ENCODE results near the gene FARP1.

FARP1 gene

GRCh38 chr13:98176777-98177608 lies 34.1 kb downstream of the FARP1 start, which contains the start of gene RNF113B:
RNF113B (minus strand) TSS chr13:98177269; CDS start chr13:98177236, 33 bp downstream.
- DNase-seq, result no peak

DNA sequence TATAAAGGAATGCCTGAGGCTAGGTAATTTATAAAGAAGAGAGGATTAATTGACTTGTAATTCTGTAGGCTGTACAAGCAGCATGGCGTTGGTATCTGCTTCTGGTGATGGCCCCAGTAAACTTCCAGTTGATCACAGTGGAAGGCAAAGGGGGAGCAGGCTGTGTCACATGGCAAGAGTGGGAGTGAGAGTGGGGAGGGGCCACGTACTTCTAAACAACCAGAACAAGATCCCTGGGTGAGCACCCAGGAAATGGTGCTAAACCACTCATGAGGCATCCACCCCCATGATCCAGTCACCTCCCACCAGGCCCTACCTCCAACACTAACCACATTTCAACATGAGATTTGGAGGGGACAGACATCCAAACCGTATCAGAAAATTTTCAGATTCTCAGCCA lies 37.2 kb downstream of the FARP1 start:
- no peak for DNase-seq

DNA sequence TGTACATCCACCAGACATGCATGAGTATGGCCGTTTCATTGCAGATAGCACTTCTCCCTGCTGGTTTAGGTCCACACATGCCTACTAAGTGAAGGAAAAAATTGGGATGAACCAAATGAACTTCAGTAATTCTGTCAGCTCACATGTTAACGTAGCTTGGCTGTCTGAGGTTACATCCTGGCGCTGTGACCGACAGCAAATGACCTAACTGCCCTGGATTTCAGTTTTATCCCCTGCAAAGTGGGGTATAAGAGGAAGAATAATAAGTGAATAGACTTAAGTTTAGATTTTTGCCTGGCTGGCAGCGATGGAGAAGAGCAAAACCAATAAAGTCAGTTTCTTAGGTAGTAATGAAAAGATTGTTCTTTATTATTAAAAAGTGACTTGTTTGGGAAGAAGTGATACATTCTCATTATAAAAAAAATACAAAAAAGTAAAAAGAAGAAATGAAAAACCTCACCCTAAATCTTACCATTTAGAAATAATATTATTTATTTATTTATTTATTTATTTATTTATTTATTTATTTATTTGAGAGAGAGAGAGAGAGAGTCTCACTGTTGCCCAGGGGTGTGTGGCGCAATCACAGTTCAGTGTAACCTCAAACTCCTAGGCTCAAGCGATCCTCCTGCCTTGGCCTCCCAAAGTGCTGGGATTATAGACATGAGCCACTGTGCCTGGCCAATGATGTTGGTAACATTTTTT lies 38.4 kb downstream of the FARP1 start:
- no peak for DNase-seq

- DNase-seq, result no peak
These were observed 39.3 kb downstream of the FARP1 start for GRCh38 chr13:98182153-98182552.

DNA sequence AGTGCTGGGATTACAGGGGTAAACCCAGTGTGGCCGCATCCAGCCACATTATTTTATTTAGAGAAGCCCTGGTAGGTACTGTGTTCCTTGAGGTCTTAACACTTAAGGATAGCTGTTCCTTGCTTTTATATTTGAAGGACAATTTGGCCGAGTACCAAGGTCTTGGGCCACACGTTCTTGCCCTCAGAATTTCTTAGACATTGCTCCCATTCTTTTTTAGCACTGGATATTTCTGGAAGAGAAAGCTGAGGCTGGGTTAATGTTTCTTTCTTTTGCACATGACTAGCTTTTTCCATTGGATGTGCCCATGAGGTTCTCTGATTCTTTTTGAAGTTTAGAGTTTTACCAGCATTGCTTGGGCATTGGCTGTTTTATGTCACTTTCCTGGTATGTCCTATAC lies 39.7 kb downstream of the FARP1 start:
- DNase-seq, result no peak

DNA sequence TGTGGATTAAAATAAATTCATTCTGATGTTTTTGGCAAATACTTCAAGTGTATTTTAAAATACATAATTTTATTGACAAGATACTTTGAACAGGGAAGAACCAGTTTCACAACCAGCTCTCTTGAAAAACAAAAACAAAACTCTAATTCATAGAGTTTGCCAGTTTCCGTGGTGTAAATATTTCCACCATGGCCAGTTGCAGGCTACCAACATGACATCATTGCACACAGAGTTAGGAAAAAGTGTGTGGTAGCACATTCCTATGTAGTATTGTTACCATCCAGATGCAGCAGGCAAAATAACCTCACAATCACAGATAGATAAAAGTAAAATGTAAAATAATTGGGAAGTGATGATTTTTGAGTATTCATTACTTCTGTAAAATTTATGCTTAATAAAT lies 41.9 kb downstream of the FARP1 start:
- DNase-seq, result no peak

DNA sequence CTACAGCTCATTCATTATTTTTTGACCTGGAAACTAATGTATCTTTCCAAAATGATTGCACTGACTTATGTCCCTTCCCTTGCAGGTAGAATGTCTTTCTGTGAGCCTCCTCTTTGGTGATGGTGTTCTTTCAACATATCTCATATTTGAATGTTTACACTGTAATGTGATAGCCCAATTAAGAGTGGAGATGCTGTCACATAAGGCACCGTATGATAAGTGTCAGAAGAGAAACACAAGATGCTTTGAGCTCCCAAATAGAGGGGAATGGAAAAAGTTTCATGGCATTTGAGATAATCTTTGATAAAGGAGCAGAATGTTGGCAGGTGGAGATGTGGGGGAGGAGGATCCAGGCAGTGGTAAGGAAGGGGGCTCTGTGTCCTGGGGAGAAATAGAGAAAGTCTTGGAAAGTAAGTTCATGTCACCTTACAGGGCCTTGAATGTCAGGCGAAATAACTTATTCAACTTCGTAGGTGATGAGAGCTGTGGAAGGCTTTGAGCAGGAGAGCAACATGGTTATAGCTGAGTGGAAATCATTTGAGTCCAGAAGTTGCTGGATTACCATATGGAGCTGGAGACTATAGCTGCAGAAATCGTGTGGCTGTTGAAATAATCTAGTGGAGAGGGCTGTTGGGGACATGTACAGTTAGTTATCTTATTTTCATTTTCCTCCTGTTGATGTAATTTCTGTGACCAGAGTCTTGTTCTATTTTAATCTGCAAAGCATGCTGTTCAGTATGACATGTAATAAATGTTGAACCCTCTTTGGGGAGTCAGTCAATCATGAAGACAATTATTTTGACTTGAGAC lies 44.5 kb downstream of the FARP1 start:
- no peak for DNase-seq

DNA sequence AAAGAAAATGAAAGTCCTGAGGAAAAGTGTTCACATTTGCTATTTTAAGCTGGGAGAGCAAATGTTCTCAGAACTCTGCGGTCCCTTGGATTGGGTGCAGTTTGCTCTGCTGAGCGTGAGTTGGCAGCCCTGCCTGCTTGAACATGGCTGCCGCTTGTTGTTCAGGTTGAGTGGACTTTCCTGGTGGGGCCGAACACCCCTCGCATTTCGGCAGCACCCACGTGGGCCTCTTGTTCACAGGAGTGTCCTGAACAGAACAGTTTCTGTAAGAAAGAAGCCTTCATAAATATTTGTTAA lies 45.0 kb downstream of the FARP1 start:
- DNase-seq, result no peak

DNA sequence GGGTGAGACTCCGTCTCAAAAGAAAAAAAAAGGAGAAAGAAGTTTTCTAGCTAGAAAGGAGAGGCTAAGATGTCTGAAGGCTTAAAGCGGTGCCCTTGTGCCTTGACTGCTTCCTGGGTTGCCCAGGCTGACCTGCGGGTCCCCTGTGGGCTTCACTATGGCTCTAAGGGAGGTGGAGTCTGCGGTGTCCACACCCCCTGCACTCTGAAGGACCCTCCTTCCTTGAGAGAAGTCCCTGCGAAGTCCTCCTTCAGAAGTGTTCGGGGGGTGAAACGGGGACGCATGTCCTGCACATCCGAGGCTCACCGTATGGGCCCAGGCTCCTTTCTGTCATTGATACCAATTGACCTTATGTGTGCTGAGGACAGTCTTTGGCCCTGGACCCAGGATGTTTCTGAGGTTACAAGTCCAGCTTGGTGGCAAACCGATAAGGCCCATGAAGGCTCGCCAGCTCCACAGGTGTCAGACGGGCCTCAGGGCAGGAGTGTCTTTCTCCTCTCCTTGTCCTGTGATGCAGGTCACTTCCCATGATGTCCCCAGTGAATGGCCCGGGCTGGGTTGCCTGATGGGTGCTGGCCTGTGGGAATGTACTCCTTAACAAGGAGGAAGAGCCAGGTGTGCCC lies 45.8 kb downstream of the FARP1 start:
- DNase-seq, result no peak

GRCh38 chr13:98189841-98190505 lies 47.1 kb downstream of the FARP1 start:
- no peak for DNase-seq

GRCh38 chr13:98190889-98191444 lies 48.1 kb downstream of the FARP1 start:
- no peak for DNase-seq

- DNase-seq, result no peak
These were observed 49.1 kb downstream of the FARP1 start for GRCh38 chr13:98192008-98192407.

- DNase-seq, result no peak
These were observed 52.3 kb downstream of the FARP1 start for GRCh38 chr13:98195054-98195791.

GRCh38 chr13:98198683-98199082 lies 55.8 kb downstream of the FARP1 start:
- no peak for DNase-seq

- peak; percentile 29 for DNase-seq
These were observed 56.6 kb downstream of the FARP1 start for GRCh38 chr13:98199480-98199879.

GRCh38 chr13:98200211-98200878 lies 57.5 kb downstream of the FARP1 start:
- no peak for DNase-seq

- DNase-seq, result no peak
These were observed 58.3 kb downstream of the FARP1 start for GRCh38 chr13:98201189-98201588.

GRCh38 chr13:98201984-98202383 lies 59.1 kb downstream of the FARP1 start:
- DNase-seq, result peak; percentile 38

DNA sequence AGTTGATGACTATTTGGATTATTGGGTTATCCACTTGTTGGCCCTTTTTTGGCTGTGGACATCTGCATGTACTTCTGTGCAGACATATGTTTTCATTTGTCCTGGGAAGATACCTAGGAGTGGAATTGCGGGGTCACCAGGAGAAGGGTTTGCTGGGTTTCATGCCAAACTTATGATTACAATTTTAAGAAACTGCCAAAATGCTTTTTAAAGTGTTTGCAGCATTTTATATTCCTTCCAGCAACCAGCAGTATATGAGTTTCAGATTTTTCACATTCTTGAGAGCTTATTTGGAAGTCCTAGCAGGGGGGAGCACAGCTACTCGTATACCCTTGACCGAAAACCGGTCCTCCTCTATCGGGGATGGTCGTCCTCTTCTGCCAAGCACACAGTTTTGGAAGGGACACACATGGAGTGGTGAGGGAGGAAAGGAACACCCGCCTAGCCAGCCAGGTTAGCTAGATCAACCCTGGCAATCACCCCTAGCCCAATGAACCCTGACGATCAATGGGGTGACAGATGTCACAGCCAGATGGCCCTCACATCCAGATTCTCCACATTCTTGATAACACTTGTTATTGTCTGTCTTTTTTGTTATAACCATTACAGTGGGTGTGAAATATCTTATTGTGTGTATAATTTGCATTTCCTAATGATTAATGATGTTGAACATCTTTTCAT lies 60.9 kb downstream of the FARP1 start:
- no peak for DNase-seq

DNA sequence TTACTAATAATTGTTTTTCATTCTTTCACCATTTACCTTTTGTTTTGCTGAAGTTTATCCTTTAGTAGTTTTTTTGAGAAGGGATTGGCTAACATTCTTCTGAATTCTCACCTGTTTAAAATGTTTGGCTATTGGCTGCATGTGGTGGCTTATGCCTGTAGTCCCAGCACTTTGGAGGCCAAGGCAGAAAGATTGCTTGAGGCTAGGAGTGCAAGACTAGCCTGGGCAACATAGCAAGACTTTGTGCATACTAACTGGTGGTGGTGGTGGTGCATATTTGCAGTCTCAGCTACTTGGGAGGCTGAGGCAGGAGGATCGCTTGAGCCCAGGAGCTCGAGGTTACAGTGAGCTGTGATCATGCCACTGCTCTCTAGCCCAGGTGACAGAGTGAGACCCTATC lies 61.7 kb downstream of the FARP1 start:
- DNase-seq, result no peak

Measured in NCI-H1436 treated with DMSO at 0.1 percent for 48 hours (cell line).